HG03097 (cell line): ENCODE results near the gene ADGRL2.

Experiments used
- ATAC-seq: cut with Tn5 transposase; IDR thresholded peaks from one replicate; pipeline ENCODE4 v1.9.1; 2021; ENCODE audit not compliant: unreplicated experiment, low FRiP score

ADGRL2 gene

DNA sequence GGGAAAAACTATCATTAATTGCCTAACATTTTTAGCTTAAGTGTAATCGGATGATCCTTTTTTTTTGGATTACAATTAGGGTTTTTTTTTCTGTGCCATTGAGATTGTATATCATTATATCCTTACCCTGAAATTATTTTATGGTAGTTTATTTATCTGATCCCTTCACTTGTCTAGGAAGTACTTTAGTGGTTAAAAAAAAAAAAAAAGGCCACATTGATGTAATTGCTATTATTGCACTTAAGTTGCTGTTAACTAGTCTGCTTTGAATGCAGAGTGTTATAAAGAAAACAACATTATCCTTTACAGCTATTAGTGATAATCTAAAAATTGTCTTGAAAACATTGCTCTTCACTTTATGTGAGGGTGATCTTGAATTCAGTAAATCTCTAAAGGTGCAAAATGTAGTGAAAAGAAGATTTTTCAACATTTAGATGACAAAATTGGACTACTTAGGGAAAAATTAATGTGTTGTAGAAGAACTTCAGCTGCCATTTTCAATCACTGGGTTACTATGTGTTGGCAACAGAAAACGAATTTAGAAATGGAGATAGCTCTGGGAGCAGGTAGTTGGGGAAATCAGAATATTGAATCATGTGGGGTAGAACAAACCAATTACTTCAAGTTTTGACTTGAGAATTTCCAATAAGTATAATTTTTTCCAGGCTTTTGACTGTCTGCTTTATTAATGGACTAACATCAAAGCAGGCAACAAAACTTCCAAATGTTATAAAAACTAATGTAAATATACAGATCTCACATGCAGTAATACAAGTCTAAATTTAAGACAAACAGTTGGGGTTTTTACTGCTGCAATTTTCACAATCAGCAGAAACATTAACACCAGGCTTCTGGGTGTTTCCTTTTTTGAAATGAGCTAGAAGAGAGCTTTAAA lies 5.0 kb downstream of the ADGRL2 start:
- no peak for ATAC-seq

GRCh38 chr1:81806432-81806770 lies 5.7 kb downstream of the ADGRL2 start:
- no peak for ATAC-seq

DNA sequence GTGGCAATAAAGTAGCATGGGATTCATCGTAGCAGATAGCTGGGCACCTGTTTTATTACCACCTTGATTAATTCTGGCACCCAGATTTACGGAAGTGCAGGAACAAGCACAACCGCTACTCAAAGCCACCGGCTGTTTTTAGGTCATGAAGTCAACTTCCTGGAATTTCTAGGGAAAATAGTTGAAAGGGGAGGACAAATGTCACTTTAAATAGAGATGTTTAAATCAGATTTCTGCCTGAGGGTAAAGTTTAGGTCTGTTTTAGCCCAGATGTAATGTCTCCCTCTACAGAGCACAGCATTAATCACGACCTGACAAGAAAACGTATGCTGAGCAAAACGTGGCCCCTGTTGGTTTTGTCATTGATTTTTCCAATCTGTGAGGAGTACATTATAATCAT lies 8.0 kb downstream of the ADGRL2 start:
- no peak for ATAC-seq

GRCh38 chr1:81809808-81810207 lies 9.1 kb downstream of the ADGRL2 start:
- no peak for ATAC-seq

DNA sequence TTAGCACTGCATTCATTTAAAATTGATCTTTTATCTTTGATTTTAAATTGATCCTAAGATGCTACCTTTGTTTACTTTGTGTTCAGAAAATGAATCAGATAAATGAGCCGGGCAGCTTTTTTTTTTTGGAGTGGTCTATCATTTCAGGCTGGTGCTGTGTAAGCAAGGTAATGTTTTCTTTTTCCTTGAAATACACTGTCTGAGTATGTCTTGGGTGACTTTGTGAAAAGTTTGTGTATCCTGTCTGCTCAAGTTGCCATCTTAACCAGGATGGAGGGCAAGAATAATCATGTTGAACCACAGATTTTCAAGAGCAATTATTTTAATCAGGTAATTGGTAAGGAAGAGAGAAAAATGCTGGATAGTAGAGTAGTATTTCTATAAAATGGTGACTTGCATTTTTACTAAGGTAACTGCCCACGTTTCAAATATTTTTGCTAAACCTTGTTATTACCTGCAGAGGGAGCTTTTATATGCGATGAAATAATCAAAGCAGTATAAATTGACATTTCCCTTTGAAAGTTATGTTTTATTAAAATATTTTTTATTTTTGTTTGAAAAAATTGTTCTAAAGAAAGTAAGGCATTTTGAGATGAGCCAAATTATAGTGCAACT lies 11.1 kb downstream of the ADGRL2 start:
- no peak for ATAC-seq

GRCh38 chr1:81812712-81813111 lies 12.0 kb downstream of the ADGRL2 start:
- ATAC-seq, result no peak

GRCh38 chr1:81813691-81814090 lies 13.0 kb downstream of the ADGRL2 start:
- ATAC-seq, result no peak

- no peak for ATAC-seq
Observed at GRCh38 chr1:81819613-81820012, 18.9 kb downstream of the ADGRL2 start.

DNA sequence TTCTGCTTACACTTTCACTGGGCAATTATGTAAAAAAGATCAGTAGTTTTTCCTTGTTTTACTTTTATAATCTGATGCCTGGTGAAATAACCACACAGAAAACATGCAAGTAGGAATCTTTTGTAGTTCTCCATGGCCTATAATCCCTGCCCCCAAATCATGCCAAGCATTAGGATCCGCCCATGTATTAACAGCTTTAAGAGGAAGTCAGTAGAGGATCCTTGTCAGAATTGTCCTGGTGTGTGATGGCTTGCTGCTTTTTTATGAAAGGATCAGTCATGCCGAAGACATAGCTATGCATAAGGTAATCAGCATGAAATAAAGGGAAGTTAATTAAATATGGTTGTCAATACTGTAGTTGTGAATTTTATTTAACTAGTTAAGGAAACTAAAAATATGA lies 20.0 kb downstream of the ADGRL2 start:
- no peak for ATAC-seq

- no peak for ATAC-seq
Observed at GRCh38 chr1:81823082-81823481, 22.3 kb downstream of the ADGRL2 start.

DNA sequence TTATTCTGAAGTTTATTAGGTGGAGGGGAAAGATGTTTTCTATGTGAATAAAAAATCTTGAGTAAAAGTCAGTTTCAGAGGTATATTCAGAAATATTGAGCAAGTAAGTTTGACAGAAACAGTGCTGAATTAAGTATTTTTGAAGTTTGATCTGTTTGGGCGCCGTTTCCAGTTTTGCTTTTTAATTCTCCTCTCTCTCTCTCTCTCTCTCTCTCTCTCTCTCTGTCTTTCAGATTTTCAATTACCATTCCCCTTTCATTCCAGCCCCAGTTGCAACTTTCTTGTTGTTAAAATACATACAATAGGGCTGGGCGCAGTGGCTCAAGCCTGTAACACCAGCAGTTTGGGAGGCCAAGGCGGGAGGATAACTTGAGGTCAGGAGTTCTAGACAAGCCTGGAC lies 24.0 kb downstream of the ADGRL2 start:
- ATAC-seq, result no peak

GRCh38 chr1:81827942-81828341 lies 27.2 kb downstream of the ADGRL2 start:
- no peak for ATAC-seq

DNA sequence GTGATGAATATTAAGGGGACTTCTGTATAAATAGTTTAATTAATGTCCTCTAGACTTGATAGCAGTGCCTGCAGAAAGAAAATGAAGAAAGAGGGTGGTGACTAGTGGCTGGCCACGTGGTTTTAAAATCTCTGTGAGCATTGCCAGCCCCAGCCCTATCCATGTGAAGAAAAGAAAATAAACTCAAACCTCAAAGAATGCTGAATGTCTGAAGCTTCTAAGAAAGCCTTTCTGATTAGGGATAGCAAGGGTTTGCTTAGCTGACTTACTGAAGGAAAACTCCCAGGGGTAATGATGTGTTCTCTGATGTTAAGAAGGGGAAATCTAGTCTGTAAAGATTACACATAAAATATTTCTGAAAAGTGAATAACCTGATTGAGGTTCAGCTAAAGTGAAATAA lies 31.8 kb downstream of the ADGRL2 start:
- no peak for ATAC-seq

DNA sequence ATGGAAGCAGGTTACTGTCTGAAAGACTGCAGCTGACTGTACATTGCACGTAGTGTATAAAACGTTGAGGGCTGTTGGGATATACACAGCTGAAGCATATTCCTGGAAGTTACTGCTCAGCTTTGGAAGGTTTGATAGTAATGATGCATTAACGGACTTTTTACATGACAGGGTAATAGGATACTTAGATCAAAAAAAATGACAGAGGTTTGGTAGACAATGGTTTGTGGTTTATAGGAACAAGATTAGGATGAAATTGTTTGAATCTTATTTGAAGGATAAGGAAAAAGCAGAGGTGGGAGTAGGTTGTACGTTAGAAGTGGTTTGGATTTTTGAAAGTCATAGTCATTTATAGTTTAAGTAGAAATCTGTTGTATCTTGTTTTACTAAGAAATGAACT lies 33.0 kb downstream of the ADGRL2 start:
- ATAC-seq, result no peak

DNA sequence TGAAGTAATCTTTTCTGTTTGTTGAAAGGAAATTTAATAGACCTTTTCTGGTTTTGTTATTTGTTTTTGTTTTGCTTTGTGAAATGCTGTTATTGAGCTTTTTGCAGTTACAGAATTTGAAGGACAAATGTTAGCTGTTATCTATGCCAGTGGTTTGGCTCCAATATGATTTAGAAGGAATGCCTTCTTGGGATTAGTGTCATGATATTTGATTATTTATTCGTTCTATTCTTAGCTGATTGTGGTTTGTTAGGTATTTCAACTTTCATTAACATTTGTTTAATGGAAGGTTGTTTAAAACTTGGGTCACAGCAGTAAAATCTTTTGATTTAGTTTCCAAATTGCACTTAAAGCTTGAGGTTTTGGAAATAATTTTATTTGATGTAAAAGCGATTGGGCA lies 33.5 kb downstream of the ADGRL2 start:
- no peak for ATAC-seq

- no peak for ATAC-seq
Observed at GRCh38 chr1:81834921-81835698, 34.4 kb downstream of the ADGRL2 start.

DNA sequence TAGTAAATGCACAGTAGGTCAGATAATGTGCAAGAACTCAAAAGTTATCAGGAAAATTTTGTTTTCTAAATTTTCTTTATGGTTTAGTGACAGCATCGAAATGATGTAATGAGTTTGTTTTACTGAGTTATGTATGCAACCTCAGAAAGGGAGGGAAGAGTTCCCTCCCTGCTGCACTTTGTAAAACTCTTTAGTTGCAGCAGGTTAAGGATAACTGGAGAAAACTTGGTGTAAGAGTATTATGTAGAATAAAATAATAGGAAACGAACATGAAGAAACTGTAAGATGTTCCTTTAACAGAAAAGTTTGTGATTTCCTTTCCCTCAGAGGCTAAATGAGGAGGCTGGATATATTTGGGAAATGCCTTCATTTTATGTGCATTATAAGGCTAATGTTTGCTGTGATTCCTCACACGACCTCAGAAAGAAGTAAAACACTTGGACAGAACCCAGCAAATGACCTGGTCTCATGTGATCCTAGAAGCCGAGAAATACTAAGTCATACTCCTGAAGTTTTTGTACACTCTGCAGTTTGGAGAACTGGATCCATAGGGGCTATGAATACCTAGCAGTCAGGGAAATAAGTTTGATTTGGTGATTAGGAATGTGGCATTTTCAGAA lies 35.4 kb downstream of the ADGRL2 start:
- ATAC-seq, result no peak

DNA sequence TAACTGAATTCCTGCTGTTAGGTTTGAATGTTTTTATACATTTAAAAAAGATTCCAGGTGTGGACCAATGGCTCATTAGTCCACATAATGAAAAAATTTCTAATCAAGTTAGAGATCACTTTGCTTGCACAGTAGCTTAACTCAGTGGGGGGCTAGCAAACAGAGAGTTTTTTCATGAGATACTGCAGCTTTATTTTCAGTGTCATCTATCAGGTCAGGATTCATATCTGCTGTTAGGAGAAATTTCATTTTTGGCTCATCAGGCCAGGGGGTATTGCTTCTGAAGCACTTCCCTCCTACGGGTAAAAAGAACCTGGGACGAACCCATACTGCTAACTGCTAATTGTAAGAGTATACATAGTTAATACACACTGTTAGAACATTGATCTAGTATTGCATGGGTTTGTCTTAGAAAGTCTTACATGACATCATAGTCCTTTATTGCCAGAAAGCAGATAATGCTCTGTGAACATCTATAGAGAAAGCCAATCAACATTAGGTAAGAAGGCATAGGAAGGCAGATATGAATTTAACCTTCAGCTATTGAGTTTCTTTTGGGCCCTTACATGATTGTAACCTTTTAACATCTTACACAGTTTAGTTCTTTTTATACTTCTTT lies 38.0 kb downstream of the ADGRL2 start:
- ATAC-seq, result no peak

DNA sequence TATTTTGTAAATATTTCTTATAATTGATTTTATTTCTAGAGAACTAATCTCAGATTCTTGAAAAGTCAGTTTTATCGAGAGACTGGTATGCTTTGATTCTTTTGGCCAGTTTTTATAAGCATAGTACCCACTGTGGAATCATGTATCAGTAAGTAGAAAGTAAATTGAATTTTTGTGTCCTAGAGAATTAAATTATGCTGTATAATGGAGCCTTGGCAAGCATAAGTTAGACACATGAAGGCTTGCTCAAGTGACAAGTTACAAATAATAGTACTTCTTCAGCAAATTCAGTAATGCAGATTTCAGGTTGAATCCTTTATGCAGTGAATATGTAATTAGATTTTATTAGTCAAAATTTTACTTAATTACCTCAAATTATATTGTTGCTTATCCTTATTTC lies 40.1 kb downstream of the ADGRL2 start:
- ATAC-seq, result no peak

- ATAC-seq, result no peak
Observed at GRCh38 chr1:81841795-81842194, 41.1 kb downstream of the ADGRL2 start.

DNA sequence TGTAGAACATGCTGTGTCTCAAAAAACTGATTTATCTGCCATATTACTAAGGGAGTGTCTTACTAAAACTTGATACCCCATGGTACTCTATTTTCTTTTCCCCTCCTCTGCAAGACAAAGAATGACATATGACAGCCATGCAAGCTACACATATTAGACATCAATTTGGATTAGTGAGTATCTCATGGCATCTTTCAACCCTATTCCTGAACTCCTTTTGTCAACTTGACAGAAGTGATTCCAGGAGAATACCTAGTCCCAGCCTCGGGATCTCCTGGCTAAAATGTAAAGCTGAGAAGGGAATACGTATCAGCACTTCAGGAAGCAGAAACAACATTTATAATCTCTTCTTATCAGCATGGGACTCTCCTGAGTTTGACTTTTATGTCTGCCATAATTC lies 43.7 kb downstream of the ADGRL2 start:
- ATAC-seq, result no peak
